Hepatic stellate cell (primary cell): ENCODE measurements around the gene FASTKD2.
A peak's percentile ranks its signal among the peaks of the same experiment; 100 is the strongest.
"Not testable (repeated sequence)": the region's sequence is repeated elsewhere in the genome, so short reads cannot be mapped to it uniquely, and the experiment has no call there.

Experiments used
- DNase-seq: peaks from one replicate; pipeline ENCODE4 v3.0.0; 2011; ENCODE audit warnings: low spot score

FASTKD2 gene

GRCh38 chr2:206790311-206790935 is 25.0 kb downstream of the FASTKD2 start:
- no peak for DNase-seq

GRCh38 chr2:206792645-206793044 is 27.2 kb downstream of the FASTKD2 start:
- no peak for DNase-seq

- DNase-seq: no peak
These were observed 32.0 kb downstream of the FASTKD2 start for GRCh38 chr2:206797376-206797775.

DNA sequence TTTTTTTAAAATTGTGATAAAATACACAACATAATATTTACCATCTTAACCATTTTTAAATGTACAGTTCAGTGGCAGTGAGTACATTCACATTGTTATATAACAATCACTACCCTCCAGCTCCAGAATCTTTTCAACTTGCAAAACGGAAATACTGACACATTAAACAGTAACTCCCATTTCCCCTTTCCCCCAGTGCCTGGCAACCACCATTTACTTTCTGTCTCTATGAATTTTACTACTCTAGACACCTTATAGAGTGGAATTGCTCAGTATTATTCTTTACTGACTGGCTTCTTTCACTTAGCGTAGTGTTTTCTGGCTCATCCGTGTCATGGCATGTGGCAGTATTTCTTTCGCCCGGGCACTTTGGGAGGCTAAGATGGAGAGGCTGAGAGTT is 32.6 kb downstream of the FASTKD2 start:
- no peak for DNase-seq

- DNase-seq: no peak
These were observed 33.7 kb downstream of the FASTKD2 start for GRCh38 chr2:206799083-206799482.

DNA sequence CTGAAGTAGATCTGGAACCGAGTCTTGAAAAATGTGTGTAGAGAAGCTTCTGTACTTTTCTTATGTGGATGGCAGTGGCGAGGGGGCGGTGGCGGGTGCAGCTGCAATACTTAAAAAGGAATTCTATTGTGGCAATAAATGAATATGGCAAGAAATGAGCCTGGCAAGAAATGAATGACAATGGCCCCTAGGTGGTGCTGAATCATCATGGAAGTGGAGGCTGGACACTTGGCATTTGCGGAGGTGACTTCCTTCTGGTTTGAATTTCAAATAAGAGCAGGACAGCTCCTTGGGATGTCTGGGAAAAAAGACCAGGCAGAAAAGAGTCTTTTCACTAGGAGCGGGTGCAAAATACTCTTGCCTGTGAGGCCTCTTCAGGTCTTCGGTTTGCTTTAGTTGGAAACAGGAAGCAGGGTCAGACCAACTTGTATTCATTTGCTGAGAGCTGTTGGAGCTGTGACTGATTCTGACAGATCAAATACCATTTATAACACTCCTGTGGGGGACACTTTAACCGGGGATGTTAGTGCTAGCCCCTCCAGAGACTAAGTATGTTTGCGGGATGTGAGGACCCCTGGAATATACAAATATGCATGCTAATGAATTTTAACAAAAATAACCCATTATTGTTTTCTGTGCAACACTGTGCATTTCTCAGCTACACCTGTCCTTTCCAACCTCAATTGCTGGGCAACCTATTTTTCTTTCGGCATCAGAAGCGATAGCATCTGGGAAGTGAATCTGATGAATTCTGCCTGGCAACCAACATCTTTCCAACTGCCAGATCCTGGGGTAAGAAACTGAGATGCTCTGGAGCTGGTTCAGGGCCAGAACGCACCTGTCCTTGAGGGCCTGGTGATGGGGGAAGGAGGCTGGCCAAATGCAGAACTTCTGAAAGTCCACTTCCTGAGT is 35.4 kb downstream of the FASTKD2 start:
- peak; percentile 37 for DNase-seq

DNA sequence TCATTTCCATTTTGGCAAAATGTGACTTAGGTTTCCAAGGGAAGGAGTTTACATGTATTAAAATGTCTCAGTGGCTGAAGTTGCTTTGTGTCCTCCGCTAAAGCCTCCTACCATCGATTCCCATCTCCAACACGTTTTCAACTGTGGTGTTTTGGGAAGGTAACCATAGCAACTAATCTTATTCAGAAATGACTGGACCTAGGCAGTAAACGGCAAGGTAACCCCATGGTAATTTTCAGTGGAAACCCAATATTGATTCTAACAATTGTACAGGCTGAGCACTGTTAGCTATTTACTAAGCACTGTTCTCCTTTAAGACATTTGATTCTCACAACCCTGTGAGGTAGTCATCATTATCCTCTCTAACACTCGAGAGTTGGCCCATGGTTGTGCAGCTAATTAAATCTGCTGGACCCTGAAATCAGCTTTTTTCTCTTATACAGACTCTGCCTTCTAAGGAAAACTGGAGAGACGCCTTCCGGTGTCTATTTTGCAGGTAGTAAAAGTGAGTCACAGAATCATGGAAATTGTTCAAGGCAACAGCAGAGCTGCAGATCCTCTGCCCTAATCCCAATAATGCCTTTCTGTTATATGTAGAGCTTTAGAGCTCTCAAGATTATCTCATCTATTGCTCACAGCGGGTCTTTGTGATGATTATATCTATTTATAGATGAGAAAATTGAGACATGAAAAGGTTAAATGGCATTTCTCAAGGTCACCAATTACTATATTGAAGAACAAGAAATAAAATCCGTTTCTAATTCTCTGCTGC is 36.2 kb downstream of the FASTKD2 start:
- no peak for DNase-seq

DNA sequence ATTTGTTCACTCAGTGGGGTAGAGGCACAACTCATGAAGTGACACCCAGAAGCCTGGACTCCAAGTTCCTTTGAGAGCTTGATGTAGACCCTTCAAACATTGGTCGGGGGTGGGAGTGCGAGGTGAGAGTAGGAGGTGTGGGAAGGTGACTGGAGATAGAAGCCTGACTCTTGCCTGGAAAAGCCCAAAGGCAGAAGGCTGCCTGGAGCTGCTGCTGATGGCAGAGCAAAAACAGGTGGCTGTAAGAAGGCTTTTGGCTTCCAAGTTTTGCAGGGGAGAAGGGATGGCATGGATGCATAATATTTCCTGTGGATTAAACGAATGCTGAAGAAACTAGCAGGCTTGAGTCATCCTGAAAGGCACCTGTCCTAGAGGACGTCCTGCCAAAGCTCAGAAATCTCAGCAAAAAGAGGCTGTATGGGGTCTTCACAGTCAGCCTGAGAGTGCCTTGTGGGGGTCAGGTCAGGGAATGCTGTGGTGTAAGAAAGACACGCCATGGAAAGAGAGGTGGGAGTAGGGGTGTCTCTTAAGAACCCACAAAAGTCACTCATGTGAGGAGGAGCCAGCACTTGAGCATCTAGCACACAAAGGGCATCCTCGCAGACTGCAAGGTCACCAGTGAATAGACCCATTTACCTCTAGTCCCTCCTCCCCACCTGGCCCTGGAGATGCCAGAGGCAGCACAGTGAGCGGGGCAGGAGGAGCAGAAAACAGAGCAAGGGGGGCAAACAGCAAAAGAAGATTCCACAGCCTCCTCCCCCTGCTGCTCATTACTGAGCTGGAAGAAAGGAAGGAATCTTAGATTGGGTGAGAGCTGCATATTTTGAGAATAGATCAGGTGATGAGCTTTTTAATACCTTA is 37.5 kb downstream of the FASTKD2 start:
- no peak for DNase-seq

DNA sequence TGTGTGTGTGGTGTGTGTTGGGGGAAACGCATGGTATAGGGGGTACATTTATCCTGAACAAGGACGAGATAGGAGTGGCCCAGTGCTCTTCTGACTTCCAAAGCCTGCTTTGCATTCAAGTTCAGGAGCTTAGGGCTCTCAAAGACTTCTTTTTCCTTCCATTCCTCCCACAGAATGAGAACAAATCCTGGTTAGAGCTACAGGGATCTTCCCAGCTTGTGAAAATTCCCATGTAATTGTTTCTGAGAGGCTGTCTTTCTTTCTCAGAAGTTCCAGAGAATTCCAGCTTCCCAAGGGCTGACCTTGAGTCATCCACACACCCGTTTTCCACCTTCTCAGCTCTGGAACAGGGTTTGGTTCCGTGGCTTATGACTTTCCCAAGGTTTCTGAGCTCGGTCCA is 38.9 kb downstream of the FASTKD2 start:
- no peak for DNase-seq

DNA sequence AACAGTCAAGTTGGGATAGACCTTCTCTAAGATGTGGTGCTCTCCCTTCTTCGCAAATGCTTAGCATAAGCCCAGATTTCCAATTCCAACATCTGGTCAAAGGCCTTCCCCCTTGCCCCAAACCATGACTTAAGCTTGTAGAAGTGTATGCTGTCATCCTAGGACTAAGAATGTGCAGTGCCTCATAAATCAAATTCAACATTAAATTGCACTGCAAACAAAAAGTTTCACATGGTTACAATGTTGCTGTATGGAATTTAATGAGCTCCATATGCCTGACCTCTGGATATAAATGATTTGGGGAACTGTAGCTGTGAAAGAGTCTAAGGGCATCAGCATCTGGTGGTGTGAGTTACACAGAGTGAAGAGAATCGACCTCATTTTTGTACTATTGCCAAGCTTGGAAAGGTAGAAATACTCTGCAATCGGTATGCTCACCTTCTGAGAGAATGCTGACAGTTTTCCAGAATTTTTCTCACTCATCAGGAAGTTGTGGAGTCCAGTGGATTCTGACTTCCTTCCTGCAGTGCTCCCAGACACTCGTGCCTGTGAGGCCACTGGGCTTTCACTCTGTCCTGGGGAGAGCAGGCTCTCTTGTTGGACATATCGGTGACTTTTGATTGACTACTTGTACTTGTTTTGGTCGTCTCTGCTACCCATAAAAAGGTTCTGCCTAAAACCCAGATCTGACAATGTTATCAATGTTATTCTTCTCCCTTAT is 40.6 kb downstream of the FASTKD2 start:
- no peak for DNase-seq

DNA sequence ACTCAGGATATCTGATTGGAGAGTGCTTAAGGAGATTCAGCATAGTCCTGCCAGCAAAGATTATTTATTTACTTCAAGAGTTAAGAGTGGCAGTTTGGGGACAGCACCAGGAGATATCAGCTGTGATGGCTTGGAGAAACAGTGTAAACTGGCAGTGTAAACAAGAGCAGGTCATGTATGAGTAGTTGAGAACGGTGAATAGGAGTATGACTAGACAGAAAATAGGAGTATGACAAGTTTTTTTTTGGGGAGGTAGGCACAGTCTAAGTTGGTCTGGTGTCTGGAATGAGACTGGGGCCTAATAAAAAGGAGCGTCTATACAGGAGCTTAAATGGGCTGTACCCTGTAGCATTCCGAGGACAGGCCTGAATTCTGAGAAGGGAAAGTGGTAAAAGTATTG is 42.2 kb downstream of the FASTKD2 start:
- DNase-seq: not testable (repeated sequence)

DNA sequence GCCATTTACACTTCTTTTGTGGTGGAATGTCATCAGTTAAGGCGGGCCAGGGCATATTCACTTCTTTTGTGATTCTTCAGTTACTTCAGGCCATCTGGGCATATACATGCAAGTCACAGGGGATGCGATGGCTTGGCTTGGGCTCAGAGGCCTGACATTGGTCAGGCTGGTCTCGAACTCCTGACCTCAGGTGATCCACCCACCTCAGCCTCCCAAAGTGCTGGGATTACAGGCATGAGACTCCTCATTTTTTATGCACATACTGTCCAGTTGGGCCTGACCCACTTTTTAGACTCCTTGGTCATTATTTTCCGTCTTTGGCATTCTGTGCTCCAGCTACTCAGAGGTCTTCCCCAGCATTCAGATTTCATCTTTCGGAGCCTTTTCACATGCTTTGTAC is 47.1 kb downstream of the FASTKD2 start:
- DNase-seq: not testable (repeated sequence)

DNA sequence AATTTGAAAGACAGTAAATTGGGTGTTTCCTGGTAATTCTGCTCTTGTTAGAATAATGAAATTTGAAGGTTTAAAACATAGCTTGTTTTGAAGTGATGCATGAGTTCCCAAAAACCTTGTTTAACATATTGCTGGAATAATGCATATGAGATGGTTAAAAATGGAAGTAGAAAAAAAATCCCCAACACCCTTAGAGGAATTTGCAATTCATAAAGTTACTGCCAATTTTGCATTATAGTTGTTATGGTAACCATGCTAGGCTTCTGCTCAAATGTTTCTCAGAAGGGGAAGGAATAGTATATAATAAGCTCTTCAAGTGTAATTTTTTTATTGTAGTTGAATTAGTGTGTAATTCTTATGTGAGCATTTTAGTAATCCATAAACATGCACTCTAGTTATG is 49.1 kb downstream of the FASTKD2 start:
- no peak for DNase-seq

GRCh38 chr2:206820807-206821206 is 55.4 kb downstream of the FASTKD2 start:
- DNase-seq: no peak

GRCh38 chr2:206823178-206823577 is 57.8 kb downstream of the FASTKD2 start:
- no peak for DNase-seq

- no peak for DNase-seq
These were observed 58.7 kb downstream of the FASTKD2 start for GRCh38 chr2:206824087-206824618.

DNA sequence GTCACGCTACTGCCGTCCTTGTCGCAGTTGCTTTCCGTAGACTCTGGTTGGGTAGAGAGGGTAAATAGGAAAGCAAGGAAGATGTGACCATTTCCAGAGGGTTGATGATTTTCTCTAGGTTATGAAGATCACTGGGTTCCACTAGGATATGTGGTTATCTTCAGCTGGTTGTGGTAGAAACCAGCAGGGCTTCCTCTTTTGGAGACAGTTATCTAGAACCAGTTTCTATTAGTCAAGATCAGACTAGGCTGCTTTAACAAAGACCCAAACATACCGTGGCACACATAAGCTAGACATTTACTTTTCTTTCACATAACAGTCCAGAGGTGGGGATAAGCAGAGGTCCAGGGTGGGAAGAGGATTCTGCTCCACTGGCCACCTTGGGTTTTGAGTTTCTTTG is 59.6 kb downstream of the FASTKD2 start:
- no peak for DNase-seq

DNA sequence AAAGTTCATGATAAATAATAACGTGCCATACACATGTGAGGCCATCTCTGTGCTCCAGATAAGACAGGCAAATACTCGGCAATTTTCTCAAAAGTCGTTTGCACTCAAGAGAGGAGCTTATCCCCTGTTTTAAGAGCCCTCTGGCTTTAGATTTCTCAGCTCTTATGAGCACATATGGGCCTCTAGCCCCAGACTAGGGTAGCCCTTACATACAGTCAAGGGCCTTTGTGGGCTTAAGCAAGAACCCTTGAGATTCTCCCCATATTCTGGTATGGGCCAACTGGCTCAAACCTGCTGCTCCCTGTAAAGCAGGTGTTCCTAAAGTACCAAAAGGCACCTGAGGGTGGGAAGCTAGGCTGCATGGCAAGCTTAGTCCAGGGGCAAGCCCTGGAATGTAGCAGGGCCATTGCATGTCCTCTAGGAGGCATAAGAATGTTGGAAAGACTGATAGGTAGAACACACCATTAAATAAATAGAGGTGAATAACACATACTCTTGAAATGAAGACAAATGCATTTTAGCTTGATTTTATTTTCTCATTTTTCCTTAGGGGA is 66.1 kb downstream of the FASTKD2 start:
- no peak for DNase-seq

DNA sequence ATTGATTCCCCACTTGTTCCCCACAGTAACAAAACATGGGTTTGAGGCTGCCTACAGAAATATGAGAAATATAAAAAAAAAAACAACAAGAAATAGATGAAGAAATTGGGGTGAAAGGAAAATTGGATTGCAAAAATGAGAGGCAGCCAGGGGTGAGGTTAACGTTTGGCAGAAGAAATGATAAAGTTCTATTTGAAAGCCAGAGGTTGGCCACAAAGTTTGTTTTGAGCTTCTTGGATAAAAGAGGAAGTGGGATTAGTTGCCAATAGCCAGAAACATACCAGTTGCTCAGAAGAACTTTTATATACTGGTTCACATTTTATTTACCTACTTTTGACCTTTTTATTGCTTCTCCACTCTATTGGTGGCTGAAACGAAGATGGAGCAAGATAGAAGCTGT is 67.5 kb downstream of the FASTKD2 start:
- DNase-seq: no peak

DNA sequence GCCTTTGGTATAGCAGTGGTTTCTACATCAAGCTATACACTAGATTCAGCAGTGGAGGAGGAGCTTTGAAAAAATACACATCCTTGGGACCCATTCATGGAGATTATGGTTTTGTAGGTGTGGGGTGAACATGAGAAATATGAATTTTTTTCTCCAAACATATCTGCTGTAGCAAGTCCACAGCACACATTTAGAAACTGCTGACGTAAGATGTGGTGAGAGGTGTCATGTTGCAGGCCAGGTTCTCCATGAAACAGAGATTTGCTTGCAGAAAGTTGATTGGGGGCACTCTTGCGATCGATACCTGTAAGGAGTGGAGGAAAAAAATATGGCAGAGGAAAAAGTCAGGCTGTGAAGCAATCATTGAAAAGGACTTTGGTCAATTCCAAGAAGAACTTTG is 67.9 kb downstream of the FASTKD2 start:
- DNase-seq: no peak

DNA sequence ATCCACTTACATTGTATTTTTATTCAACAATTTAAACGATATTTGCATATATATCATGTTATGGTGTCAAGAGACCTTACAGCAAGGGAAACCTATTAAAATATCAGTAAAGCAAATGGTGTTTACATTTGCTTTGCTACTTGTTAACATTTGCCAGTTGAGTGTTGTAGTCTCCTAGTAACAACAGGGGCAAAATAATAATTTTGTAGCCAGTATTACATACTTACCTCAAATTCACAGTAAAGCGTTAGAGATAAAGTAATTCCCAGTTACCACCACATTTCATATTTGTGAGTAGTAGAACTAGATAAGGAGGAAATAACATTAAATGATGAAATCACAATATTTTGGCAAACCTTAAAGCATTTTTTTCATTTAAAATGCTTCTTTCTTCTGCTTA is 71.3 kb downstream of the FASTKD2 start:
- no peak for DNase-seq
